HG03520 (cell line): ENCODE data around the gene SSH3.
"Not testable (repeated sequence)": the region's sequence is repeated elsewhere in the genome, so short reads cannot be mapped to it uniquely, and the experiment has no call there.

Experiments used
- ATAC-seq: cut with Tn5 transposase; IDR thresholded peaks from one replicate; pipeline ENCODE4 v1.9.1; 2021; ENCODE audit warnings: mild to moderate bottlenecking, moderate library complexity; ENCODE audit not compliant: unreplicated experiment

The SSH3 gene

GRCh38 chr11:67308031-67308866 is 4.9 kb downstream of the SSH3 start:
- no peak for ATAC-seq

DNA sequence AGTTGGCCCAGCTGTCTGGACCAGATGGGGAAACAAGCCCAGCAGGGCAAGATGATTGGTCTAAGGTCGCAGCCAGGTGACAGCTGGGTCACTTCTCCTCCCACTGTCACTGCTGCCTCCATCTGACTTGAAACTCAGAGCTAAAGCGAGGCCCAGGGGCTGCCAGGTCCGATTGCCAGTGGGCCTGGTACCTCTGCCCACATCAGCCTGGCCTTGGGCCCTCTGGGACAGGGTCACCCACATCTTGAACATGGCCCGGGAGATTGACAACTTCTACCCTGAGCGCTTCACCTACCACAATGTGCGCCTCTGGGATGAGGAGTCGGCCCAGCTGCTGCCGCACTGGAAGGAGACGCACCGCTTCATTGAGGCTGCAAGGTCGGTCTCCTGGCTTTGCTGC is 5.8 kb downstream of the SSH3 start:
- ATAC-seq: no peak

- ATAC-seq: no peak
Observed at GRCh38 chr11:67309661-67310061, 6.3 kb downstream of the SSH3 start.

DNA sequence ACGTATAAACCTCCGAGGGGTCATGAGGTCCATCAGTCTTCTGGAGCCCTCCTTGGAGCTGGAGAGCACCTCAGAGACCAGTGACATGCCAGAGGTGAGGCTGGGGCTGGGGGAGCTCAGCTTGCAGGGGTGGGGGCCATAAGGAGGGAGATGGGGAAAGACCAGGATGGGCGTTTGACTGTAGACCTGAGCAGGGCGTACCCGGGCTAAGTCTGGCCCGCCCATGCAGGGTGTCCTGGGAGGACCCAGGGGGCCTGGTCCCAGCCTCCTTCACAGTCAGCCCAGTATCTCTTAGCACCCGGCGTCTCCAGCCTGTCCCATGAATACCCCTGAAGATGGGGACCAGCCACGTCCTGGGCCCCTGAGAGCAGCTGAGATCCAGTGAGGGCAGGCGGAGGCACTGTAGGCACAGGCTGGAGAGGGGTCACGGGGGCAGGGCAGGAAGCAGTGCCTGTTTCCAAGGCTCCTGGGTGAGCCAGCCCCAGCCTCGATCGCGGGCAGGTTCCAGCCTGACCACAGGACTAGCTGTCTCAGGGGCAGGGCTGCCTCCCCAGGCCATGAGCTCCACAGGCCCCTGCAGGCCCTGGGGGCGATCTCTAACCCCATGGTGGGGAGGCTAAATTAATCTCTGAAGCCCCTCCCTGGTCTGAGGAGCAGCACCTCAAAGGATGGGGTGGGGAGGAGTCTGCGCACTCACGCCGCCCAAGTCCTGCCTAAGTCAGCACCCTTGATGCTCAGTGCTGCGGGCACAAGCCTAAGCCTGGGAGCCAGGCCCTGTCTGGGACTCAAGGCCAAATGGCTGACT is 7.1 kb downstream of the SSH3 start:
- no peak for ATAC-seq

- ATAC-seq: no peak
Observed at GRCh38 chr11:67311051-67311555, 7.8 kb downstream of the SSH3 start.

GRCh38 chr11:67311556-67312082 is 8.3 kb downstream of the SSH3 start:
- no peak for ATAC-seq

DNA sequence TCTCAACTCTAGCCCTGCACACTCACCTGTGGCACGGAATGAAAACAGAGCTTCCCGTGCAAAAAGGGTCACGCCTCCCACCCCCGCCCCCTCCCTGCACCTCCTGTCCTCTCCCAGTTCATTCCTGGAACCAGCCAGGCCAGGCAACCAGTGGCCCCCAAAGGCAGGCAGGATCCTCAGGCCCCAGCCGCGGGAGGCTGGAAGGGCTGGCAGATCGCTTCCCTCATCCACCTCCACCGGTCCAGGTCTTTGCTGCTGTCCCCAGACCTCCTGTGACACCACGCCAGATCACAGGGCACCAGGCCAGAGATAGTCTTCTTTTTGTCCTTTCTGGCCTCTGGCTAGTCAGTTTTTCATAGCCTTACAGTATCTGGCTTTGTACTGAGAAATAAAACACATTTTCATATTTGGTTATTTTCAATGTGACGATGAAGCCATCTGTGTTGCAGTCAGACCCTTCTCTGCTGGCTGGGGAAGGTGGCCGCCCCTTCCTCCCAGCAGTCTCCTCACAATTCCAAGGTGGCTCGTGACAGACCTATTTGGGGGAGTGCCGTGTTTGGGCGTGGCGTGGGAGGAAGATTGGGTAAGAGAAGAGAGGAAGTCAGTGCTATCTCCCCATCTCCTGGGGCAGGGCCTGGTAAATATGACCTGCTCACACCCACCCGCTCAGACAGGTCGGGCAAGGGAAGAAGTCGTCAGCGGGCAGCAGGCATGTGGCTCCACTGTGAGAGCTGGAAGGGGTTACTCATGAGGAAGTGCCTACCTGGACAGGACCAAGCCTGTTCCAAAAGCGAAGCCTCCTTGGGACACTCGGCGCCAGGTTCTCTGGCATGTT is 9.1 kb downstream of the SSH3 start:
- no peak for ATAC-seq

GRCh38 chr11:67313125-67313890 is 10.0 kb downstream of the SSH3 start:
- ATAC-seq: no peak

DNA sequence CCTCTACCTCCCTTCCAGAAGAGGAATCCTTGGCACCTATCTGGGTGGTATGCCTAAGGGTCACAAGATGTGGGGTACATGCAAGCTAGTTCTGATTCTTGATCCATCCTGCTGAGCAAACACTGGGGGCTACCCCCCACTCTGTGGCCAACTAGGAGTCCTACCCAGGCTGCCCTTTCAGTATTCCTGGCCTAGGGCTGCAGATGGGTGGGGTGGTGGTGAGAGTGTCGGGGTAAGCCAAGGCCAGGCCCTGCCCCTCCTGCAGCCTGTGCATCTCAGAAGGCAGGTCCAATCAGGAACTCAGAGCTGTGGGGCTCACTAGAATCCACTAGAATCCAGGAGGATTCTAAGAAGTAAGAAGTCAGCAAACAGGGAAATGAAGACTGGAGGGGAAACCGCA is 10.9 kb downstream of the SSH3 start:
- ATAC-seq: no peak

DNA sequence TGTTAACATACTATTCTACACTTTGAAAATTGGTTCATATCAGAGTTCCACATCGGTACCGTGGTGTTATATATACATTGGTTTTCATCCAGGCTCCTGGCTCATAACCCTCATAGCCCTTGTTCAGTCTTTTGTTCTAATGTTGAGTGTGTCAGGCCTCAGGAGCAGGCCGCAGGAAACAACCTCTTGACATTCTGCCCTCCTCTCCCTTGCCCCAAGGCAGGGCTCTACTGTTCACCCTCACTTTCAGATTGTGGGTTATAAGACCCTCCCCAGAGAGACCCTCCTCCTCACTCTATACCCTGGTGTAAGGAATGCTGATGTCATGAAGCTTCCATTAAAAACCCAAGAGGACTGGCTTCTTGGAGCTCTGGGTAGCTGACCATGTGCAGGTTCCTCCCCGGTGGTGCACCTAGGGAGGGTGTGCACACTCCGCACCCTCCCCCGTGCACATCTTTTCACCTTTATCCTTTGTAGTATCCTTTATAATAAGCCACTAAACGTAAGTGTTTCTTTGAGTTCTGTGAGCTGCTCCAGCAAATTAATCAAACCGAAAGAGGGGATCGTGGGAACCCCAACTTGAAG is 12.1 kb downstream of the SSH3 start:
- ATAC-seq: no peak

DNA sequence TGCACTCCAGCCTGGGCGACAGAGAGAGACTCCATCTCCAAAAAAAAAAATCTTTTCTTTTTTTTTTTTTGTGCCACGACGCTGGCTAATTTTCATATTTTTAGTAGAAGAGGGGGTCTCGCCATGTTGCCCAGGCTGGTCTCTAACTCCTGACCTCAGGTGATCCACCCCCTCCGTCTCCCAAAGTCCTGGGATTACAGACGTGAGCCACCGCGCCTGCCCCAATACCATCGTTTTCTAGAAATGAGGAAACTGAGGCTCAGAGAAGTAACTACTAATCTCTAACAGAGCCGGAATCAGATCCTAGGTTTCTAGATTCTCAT is 13.5 kb downstream of the SSH3 start:
- ATAC-seq: no peak

DNA sequence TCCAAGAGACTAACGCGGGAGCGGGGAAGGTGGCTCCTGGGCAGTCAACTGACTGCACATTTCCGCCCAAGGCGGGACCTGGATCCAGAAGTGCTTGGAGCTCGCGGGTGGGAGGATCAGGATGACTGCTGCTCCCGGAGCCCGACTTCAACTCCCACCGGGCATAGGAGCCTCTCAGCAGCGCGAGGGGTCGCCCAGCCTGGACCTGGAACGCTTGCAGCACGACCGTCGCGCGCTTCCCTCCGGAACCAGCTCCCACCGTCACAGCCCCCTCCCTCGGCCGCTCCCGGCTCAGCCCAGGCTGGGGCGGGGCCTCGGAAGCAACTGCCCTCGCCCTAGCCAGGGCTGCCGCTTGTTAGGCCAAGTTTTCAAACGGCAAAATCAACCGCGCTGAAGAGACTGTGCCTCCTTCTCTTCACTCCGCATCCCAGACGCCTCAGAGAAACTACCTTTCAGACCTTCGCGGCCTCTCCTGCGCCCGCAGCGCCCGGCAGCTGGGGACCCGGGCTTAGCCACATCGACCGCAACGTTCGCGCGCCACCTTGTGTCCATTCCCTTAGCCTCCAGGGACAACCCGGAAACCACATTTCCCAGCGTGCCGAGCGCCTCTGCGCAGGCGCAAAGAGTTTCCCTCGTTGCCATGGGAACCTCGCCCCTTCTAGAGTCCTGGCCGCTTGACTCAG is 14.0 kb downstream of the SSH3 start:
- ATAC-seq: peak; percentile 75

- ATAC-seq: no peak
Observed at GRCh38 chr11:67317888-67318555, 14.7 kb downstream of the SSH3 start.

GRCh38 chr11:67318876-67319275 is 15.5 kb downstream of the SSH3 start:
- ATAC-seq: not testable (repeated sequence)

DNA sequence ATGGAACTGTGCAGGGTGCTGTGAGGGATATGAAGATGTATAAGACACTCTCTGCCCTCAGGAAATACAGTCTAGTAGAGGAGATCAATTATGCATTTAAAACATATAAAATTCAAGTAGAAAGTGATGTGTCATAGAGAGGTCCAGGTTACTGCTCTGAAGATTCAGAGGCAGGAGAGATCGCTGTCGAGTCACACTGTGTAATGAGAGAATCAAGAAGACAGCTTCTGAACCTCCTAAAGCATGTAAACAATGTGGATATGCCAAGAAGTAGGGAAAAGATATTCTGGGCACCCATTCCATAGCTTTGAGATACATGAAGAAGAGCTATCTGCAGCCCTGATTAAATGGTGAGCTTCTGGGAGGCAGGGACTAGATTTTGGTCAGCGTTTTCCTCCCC is 16.7 kb downstream of the SSH3 start:
- ATAC-seq: no peak

GRCh38 chr11:67320691-67321090 is 17.4 kb downstream of the SSH3 start:
- no peak for ATAC-seq

GRCh38 chr11:67321313-67321871 is 18.1 kb downstream of the SSH3 start:
- ATAC-seq: no peak

DNA sequence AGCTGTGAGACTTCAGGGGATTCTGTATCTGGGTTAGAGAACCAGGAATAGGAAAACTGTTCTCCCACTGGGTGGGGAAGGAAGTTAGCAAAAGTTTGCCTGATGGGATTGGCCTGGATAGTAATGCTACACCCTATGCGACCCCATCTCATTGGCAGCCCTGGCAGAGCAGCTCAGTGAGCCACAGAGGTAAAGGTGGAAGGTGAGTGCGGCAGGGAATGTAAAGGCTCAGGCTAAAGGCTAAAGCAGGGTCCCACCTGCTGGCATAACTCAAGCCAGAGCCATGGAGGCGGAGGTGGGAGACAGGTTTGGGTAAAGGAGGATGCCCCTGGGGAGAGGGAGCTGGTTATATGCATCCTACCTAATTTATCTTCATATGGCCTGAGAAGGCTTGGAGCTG is 18.7 kb downstream of the SSH3 start:
- ATAC-seq: no peak
